Measurements from ENCODE around the gene SCFD1.
A peak's percentile ranks its signal among the peaks of the same experiment; 100 is the strongest.
"Not testable (repeated sequence)": the region's sequence is repeated elsewhere in the genome, so short reads cannot be mapped to it uniquely, and the experiment has no call there.

Gene SCFD1
- total RNA-seq = 70.6 to 95.1 (median 88.9) reads per million in 4 experiments

GRCh38 chr14:30621940-30622830 lies at the start of gene SCFD1:
SCFD1 (plus strand) TSS chr14:30622319; CDS start chr14:30622339, 20 bp downstream.
- DNase-seq = peak; percentile 82

- DNase-seq = no peak
Observed at GRCh38 chr14:30572771-30573170, 49.3 kb upstream of the SCFD1 start.

- no peak for DNase-seq
Observed at GRCh38 chr14:30573226-30573814, 48.8 kb upstream of the SCFD1 start.

GRCh38 chr14:30573966-30574365 lies 48.2 kb upstream of the SCFD1 start:
- DNase-seq = no peak

GRCh38 chr14:30574777-30575176 lies 47.3 kb upstream of the SCFD1 start:
- not testable (repeated sequence) for DNase-seq

GRCh38 chr14:30576333-30576732 lies 45.8 kb upstream of the SCFD1 start:
- DNase-seq = not testable (repeated sequence)

GRCh38 chr14:30580616-30581282 lies 41.4 kb upstream of the SCFD1 start:
- no peak for DNase-seq

- no peak for DNase-seq
Observed at GRCh38 chr14:30581283-30581625, 40.9 kb upstream of the SCFD1 start.

GRCh38 chr14:30582376-30582775 lies 39.7 kb upstream of the SCFD1 start:
- no peak for DNase-seq

GRCh38 chr14:30584058-30584630 lies 38.0 kb upstream of the SCFD1 start:
- DNase-seq = no peak

- no peak for DNase-seq
Observed at GRCh38 chr14:30585204-30585603, 36.9 kb upstream of the SCFD1 start.

GRCh38 chr14:30587141-30587540 lies 35.0 kb upstream of the SCFD1 start:
- DNase-seq = no peak

GRCh38 chr14:30588873-30589272 lies 33.2 kb upstream of the SCFD1 start:
- DNase-seq = no peak

- no peak for DNase-seq
Observed at GRCh38 chr14:30596935-30597334, 25.2 kb upstream of the SCFD1 start.

GRCh38 chr14:30597504-30597903 lies 24.6 kb upstream of the SCFD1 start:
- DNase-seq = no peak

GRCh38 chr14:30600922-30601918 lies 20.9 kb upstream of the SCFD1 start:
- no peak for DNase-seq

- DNase-seq = no peak
Observed at GRCh38 chr14:30603402-30603801, 18.7 kb upstream of the SCFD1 start.

- DNase-seq = not testable (repeated sequence)
Observed at GRCh38 chr14:30604696-30605095, 17.4 kb upstream of the SCFD1 start.

GRCh38 chr14:30607156-30607780 lies 14.9 kb upstream of the SCFD1 start:
- no peak for DNase-seq

- no peak for DNase-seq
Observed at GRCh38 chr14:30608533-30609006, 13.5 kb upstream of the SCFD1 start.

GRCh38 chr14:30610787-30611343 lies 11.3 kb upstream of the SCFD1 start:
- no peak for DNase-seq

Measured in effector CD8-positive, alpha-beta T cell (primary cell).